ENCODE data around the gene C1orf53.

Gene C1orf53

DNA sequence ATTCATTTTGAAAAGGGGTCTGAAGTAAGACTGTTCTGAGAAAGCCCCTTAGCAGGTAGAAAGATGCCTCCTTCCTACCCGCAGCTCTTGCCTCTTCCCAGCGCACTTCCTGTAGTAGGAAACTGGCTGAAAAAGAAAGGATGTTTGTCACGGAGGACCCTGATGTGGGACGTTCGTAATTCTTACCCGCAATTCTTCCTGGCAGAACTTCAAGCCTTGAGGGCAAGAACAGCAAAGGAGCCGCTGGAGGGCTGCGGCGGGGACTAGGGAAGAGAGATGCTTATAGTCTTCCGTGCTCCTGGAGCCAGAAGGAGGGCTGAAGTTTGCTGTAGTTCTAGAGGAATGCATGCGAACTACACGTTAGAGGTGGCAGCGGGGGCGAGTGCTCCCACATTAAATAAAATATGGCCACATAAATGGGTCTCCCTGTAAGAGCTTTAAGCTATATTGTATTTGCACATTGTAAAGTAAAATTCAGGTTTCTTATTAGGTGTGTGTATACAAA lies 6.3 kb downstream of the C1orf53 start:
- no peak for DNase-seq (ENCODE audit: low read depth in 2 of 2)

DNA sequence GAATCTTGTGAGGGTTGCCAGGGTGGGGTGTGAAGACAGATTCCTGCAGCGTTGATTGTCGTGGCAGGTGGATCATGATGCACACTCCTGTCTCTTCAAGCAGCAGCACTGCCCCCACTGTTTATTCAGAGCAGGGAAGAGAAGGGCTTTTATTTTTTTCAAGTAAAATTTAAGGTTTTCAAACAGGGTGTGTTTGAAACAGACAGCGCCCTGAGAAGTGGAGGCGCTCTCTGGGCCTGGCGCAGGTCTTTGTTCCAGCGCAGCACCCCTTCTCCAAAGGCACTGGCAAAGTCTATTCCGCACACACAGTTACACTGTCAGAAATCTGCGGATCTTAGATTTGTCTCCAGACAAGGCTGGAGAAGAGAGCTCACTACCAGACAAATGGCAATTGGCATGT lies 7.0 kb downstream of the C1orf53 start:
- DNase-seq (ENCODE audit: low read depth in 2 of 2), result no peak

DNA sequence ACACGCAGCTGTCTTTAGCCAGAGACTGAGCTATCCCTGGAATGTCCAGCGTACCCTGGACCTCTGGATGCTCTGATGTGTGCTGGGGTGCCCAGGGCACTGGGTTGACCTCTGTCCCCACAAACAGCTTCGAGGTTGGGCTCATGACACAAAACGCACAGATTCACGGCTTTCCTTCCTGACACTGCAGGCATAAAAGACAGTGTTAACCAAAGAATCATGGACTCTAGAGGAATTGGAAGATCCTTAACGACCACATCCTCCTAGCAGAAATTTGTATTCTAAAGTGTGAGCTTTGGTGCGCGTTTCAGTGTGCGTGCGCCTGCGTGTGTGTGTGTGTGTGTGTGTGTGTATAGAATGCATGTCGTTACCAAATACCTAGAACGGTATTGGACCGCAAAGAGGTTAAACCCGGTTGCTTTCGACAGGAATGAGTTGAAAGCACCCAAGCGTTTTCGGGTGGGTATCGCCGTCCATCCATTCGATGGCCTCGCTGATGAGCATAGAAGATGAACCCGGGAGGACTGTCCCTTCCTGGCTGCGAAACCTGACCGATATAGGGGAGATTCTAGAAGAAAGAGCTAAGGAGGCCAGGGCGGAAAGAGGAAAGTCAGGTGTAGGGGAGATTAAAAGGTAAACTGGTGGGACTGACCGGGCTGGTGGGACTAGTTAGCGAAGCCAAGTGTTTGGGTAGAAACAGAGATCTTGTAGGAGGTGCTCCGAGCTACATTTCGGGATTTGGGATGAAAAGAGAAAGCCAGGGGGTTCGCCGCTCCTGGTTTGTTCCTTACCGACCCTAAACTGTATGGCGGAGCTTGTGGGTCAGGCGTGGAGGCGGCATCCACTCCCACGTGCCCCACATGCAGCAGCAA lies 7.9 kb downstream of the C1orf53 start:
- no peak for DNase-seq (ENCODE audit: low read depth in 2 of 2)

DNA sequence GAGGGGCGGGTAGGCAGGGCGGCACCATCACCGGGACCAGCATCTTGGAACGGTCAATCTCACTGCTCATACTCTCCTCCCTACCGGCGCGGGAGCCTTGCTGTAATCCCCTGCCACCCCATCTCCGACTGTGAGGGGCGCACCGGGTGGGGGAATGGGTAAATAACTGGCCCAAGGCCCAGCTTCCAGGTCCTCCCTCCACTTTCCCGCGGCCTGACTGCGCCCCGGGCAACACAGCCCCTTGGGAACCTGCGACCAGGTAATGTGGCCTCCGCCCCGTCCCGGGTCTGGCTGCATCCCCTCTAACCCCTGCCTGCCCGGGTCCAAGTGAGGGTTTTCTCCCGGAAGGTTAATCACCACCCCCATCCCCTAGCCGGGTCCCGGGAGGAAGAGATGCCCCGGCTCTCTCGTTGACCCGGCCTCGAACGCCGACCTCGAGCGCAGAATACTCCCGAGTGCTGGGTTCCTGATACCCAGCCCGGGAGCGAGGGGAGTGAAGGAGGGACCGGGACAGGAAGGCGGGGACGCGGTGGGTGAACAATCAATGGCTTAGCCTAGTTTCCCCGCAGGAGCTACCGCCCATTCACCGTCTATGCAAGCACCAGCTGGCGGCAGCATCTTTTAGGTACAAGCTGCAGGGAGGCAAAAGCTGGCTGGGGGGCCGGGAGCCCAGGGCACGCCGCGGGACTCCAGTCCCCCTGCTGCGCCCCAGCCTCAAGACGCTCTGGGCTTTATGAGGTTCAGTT lies 8.9 kb downstream of the C1orf53 start:
- DNase-seq (ENCODE audit: low read depth in 2 of 2), result no peak

DNA sequence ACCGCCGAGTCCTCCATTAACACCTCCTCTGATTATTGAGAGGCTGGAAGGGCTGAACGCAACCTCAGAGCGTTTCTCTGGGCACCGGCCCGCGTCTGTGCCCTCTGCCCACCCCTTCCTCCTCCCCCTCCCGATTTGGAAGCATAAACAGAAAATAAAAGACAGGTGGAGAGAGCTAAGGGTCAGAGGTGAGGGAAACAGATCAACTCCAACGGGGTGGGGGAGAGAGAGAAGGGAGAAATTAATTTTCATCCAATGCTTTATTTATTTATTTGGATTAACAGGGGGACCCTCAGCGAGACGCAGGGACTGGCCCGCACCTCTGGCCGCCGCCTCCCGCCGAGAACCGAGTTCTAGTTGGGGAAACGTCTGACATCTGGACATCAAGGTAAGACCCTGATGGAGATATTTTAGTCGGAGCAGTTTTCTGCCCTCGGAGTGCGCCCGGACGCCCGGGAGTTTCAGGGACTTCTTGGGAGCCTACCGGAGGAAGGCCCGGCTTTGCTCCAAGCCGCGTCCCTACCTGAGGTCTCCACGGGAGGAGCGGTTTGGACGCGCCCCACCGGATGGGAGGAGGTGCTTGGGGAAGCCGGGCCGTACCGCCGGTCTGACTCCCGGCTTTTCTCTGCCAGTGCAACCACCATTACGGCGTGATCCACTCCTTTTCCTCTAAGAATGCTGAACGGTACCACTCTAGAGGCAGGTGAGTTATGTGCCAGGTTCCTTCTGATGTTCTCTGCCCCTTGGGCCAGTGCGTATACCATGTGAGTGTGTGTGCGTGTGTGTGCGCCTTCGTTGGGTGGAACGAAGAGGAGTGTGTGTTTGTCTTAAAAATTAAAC lies 9.6 kb downstream of the C1orf53 start:
- no peak for DNase-seq (ENCODE audit: low read depth in 2 of 2)

DNA sequence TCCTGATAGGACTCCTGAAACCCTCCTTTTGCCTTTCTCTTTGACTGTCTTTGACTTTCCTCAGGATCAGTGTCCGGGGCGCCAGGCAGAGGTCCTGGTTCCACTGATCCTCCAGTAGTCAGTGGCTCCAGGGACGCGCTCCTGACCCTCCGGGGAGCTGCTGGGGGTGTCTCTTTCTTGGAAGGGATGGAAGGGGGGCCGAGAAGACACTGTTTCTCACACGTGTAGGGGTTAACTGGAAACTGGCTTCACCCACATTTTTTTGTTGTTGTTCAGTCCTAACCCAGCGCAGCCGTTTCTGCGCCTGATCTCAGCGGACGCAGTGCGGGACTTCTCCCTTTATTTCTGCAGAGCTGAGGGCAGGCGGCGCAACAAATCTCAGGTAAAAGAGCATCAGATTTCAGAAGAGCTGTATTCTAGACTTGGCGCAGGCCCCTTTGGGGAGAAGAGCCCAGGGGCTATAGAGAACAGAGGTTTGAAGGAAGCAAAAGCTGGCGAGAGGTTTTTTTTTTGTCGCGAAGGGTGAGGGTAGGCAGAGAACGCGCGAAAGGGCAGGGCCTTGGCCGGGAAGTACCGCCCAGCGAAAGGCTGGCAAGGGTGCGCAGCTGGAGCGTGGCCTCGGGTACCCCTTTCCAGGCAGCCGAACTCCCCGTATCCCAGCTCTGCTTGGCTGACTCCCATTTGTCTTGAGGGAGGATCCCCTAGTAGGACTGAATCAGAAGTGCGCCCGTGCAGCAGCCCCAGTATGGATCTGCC lies 10.5 kb downstream of the C1orf53 start:
- DNase-seq (ENCODE audit: low read depth in 2 of 2), result no peak

DNA sequence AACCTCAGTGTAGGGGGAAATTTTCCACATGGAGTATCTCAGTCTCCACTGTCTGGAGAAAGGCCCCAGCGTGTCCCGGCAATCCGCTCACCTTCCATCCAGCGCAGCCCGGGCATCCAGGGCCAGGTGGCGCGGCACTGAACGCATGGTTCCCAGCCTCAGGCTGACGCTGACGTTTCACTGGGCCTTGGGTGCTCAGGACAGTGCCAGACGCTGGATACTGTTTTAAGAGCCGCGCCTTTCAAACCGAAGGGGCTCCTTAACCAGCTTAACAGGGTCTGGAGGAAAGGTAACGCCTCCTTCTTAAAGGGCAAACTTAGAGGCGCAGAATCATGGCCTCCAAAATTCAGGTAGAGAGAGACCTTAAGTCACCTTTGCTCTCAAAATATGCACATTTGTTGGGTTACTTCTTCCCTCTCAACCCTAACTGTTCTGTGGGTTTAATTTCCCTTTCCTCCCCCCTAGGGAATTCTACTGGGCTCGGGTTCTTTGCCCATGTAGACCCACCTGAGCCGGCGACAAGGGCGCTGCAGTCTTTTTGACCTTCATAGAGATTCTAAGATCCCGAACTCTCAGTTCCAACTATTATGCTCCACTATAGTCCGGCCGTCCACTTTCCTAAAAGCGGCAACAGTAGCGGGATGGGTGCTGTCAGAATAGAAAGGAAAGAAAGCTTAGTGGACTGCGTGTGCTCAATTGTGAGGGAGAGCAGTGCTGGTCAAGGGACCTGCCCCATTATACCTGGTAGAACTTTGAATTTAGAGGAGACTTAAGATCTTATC lies 11.3 kb downstream of the C1orf53 start:
- DNase-seq (ENCODE audit: low read depth in 2 of 2), result no peak

DNA sequence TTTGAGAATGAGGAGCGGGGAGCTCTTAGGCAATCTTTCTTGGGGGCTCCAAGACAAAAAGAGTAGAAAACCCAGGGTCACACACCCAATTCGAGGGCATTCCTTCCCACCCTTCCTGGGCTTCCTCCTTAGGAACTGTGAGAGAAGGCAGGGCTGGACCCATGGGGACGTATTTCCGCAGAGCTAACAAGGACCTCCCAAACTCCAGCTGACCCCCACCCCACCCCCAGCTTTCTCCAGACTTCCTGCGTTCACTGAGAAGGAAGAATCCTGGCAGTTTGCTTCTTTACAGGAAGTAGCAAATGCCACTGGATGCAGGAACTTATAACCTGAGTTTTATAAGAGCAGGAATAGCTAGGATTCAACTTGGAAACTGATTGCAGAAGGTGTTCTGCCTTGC lies 12.1 kb downstream of the C1orf53 start:
- DNase-seq (ENCODE audit: low read depth in 2 of 2), result no peak

DNA sequence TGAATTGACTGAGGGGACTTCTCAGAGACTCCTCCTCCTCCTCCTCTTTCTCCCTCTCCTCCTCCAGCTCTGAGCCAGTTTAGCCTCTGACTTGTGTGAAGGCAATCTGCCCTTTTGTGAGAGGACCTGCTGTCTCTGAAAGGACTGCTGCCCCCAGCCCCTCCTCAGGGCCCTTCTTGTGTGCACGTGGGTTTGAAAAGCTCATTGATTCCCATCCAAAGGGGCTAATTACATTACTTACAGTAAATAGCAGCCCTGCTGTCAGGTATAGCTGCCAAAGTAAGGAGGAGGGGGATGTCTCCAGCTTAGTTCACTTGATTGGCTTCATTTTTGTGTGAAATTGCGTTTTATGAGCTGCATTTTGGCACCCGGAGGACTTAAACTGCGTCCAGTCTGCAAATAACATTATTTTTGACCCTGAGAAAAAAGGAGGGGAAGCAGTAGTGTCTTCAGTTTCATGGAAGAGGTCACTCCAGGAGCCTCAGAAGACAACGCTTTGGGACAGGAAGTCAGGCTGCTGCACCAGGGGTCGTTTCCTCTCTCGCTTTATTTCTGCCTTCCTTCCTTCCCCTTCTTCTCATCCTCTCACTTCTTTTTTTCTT lies 12.9 kb downstream of the C1orf53 start:
- no peak for DNase-seq (ENCODE audit: low read depth in 2 of 2)

DNA sequence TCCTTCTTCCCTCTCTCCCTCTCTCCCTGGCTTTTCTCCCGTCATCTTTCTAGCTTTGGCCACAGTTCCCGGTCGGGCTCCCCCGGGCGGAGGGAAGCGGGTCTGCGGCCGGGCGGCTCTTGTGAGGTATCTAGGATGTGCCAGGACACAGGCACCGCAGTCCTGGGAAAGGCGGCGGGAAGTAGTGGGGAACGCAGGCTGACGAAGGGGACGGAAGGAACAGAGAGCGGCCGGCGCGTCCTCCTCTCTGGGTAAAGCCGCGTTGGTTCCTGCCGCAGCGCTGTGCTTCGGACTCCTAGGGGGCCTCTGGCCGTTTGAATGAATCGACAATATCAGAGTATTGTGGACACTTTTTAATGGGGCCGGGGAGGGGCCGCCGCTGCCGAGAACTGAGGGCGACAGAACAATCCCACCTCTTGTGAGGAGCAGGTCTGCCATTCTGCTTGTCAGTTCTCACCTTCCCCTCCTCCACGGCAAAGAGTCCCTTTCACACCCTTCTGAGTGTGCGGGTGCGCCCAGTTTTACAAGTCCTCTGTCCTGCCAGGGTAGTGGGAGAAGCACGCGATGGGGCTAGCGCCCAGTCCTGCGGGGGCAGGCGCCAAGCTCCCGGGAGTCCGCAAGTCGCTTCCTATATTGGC lies 13.6 kb downstream of the C1orf53 start:
- DNase-seq (ENCODE audit: low read depth in 2 of 2), result no peak

DNA sequence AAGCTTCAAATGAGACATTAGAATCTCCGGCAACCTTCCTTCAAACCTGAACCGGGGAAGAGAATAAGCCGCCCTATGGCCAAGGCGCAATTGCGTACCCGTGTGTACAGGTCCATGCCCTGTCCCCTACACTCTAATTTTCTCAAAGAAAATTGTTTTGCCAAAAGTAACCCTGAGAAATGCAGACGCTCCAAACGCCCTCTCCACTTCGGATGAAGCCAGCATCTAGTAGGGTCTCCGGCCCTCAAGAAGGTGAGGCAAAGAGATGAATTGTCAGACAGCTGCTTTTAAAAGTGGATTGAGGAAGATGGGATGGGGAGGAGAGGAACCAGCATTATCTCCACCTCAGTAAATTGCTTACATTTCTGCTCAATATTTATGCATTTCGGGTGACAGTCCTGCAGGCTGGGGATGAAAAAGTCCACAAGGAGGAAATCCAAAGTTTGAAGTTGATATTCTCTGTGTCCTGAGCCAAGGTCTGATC lies 14.1 kb downstream of the C1orf53 start:
- no peak for DNase-seq (ENCODE audit: low read depth in 2 of 2)

DNA sequence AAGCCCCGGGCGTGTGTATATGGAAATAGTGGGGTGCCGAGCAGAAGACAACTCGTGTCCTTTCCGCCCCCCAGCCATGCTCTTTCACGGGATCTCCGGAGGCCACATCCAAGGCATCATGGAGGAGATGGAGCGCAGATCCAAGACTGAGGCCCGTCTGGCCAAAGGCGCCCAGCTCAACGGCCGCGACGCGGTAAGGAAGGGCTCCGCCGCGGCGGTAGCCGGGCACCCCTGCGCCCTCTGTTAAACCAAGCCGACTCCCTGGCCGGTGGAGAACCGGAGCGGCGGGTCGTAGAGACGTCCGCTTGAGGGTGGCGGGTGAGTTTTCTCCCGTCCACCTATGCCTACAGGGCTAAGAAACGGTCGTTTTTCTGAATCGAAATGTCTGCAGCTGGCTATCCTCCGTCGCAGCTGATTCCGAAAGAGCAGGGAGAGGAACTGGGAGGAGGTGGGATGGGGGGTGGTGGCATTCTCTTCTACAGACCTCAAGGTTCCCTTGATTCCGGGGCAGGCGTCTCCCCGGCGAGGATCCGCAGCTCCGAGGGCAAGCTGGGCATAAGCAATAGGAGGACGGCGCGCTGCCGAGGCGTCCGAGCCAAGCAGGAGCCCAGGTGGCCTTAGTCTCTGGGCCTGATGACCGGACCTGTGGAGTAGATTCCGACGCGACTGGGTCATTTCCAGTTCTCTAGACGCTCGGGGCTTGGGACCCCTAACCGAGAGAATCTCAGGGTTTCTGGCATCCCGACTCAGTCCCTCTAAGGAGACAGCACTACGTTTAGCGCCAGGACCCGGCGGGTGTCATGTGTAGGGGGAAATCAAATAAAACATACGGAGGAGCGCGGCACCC lies 15.6 kb downstream of the C1orf53 start:
- no peak for DNase-seq (ENCODE audit: low read depth in 2 of 2)

DNA sequence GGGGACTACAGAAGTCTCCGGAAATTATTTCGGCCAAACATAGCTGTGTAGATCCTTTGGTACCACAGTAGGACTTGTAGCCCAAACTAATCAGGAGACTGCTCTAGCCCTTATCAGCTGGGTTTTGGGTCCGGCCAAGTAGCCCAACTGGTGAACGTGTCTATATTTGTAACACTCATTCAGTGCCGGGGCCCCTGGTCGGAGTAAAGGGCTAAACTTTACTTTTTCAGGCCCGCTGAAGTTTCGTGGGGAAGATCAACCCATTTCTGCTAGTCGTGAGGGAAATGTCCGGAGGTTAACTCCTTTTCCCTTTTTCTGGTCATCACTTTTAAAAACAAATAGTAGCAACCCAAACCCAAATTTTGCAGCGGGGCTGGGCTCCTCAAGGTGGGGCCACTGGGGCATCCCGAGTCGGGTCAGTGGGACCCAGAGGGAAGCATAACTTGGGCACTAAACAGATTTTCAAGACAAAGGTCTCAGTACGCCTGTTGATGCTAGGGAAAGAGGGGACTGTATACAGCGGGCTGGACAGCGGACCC lies 16.4 kb downstream of the C1orf53 start:
- DNase-seq (ENCODE audit: low read depth in 2 of 2), result no peak

DNA sequence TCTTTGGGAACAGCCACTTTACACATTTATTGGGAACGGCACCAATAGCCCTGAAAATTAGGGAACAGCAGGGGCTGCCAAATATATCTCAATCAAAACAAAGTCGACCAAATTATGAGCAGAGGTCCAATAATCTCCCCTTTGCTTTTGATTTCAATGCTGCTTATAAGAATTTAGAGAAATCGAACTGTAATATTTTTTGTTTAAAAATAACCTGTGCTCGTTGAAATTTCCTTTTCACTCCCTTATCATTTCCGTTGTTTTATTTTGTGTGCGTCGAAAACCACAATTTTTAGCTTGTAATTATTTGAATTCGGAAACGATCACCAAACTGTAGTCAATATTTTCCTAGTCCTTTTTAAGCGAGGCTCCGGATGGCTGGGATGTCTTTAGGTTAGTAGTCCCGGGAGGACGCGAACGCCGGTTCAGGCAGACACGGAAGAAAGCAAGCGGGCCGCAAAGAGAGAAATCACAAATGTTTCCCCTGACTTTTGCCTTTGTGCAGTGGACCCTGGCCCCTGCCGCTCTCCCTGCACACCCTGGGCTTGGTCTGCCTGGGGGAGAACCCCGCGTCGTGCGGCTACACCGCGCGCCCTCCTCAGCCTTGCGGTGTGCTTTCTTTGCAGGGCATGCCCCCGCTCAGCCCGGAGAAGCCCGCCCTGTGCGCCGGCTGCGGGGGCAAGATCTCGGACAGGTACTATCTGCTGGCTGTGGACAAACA lies 17.1 kb downstream of the C1orf53 start:
- DNase-seq (ENCODE audit: low read depth in 2 of 2), result no peak

DNA sequence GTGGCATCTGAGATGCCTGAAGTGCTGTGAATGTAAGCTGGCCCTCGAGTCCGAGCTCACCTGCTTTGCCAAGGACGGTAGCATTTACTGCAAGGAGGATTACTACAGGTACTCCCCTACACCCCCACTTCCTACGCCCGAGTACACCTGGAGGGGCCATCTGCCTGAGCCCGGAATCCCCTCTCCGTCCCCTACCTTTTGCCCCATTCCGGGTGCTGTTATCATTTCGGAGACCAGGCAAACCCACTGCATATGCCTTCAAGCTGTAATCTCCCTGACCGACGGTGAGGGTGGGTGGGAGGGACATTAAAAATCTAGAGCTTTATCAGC lies 17.6 kb downstream of the C1orf53 start:
- DNase-seq (ENCODE audit: low read depth in 2 of 2), result no peak

DNA sequence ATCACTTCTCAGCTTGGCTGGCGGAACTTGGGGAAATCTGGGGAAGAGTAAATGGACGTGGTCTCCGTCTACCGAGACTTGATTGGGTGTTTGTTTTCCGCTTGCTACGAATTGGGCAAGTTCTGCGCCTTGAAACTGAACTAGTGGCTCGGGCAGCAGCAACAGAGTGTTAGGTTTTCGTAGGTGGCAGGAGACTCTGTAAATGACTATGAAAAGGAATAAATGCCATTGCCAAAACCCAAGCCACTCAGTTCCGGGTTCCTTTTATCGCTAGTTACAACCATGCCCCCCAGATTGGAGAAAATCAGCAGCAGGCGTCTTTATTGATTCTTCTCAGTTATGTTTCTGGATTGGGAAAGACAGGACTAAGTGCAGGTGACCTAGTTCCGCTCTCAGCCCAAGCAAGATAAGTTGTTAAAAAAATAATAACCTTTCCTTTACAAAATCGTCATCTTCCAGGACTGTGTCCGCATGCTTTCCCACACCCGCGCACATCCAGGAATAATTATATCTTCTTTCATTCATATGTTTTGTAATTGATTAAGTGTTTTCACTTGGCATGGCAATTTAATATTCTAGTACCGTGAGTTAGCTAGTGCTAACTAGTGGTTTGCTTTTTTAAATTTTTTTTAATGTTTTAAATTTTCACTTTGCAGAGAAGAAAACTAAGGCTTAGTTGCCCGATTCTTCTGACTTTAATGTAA lies 18.1 kb downstream of the C1orf53 start:
- DNase-seq (ENCODE audit: low read depth in 2 of 2), result no peak
